HG03045 (cell line): ENCODE measurements around the gene COL6A1.

Experiments
- ATAC-seq: cut with Tn5 transposase; IDR thresholded peaks from one replicate; pipeline ENCODE4 v1.9.1; 2021; ENCODE audit warnings: mild to moderate bottlenecking, moderate library complexity; ENCODE audit not compliant: unreplicated experiment

COL6A1 gene

GRCh38 chr21:46023555-46023954 lies 42.0 kb downstream of the COL6A1 start:
- ATAC-seq = no peak

- no peak for ATAC-seq
Measured at GRCh38 chr21:46024141-46024540, 42.6 kb downstream of the COL6A1 start.

GRCh38 chr21:46025113-46025770 lies 43.7 kb downstream of the COL6A1 start:
- ATAC-seq = no peak

- no peak for ATAC-seq
Measured at GRCh38 chr21:46027851-46028493, 46.4 kb downstream of the COL6A1 start.

GRCh38 chr21:46028573-46029091 lies 47.1 kb downstream of the COL6A1 start:
- no peak for ATAC-seq

- no peak for ATAC-seq
Measured at GRCh38 chr21:46029186-46029924, 47.8 kb downstream of the COL6A1 start.

GRCh38 chr21:46031484-46031883 lies 49.9 kb downstream of the COL6A1 start:
- no peak for ATAC-seq

- no peak for ATAC-seq
Measured at GRCh38 chr21:46032100-46032499, 50.5 kb downstream of the COL6A1 start.

GRCh38 chr21:46033410-46034400 lies 52.1 kb downstream of the COL6A1 start:
- no peak for ATAC-seq

GRCh38 chr21:46035809-46036695 lies 54.5 kb downstream of the COL6A1 start:
- ATAC-seq = no peak

GRCh38 chr21:46036696-46037330 lies 55.2 kb downstream of the COL6A1 start:
- ATAC-seq = no peak

GRCh38 chr21:46037331-46038325 lies 56.1 kb downstream of the COL6A1 start:
- ATAC-seq = no peak

GRCh38 chr21:46038341-46038829 lies 56.8 kb downstream of the COL6A1 start:
- ATAC-seq = no peak

- ATAC-seq = no peak
Measured at GRCh38 chr21:46038871-46039397, 57.4 kb downstream of the COL6A1 start.

GRCh38 chr21:46039891-46040660 lies 58.5 kb downstream of the COL6A1 start:
- no peak for ATAC-seq

- ATAC-seq = no peak
Measured at GRCh38 chr21:46040707-46041106, 59.1 kb downstream of the COL6A1 start.

GRCh38 chr21:46041183-46041582 lies 59.6 kb downstream of the COL6A1 start:
- ATAC-seq = no peak
